Putamen (tissue), 1 donor: ENCODE results near the gene KRTAP10-3.
"Not testable (repeated sequence)": the region's sequence is repeated elsewhere in the genome, so short reads cannot be mapped to it uniquely, and the experiment has no call there.

ENCODE experiments used
- DNase-seq: peaks from one replicate; pipeline ENCODE4 v3.0.0-alpha.2; 2016; ENCODE audit warnings: low spot score

KRTAP10-3 gene

GRCh38 chr21:44571296-44571695 lies 12.7 kb upstream of the KRTAP10-3 start:
- DNase-seq: no peak

GRCh38 chr21:44569861-44570517 lies 11.4 kb upstream of the KRTAP10-3 start:
- DNase-seq: no peak

GRCh38 chr21:44568667-44569556 lies 10.3 kb upstream of the KRTAP10-3 start:
- no peak for DNase-seq

GRCh38 chr21:44568261-44568660 lies 9.7 kb upstream of the KRTAP10-3 start:
- DNase-seq: no peak

GRCh38 chr21:44567481-44568171 lies 9.0 kb upstream of the KRTAP10-3 start:
- no peak for DNase-seq

- DNase-seq: no peak
Measured at GRCh38 chr21:44566403-44566802, 7.8 kb upstream of the KRTAP10-3 start.

- DNase-seq: no peak
Measured at GRCh38 chr21:44564886-44565598, 6.4 kb upstream of the KRTAP10-3 start.

- DNase-seq: no peak
Measured at GRCh38 chr21:44564099-44564498, 5.5 kb upstream of the KRTAP10-3 start.

- not testable (repeated sequence) for DNase-seq
Measured at GRCh38 chr21:44558329-44558675, 293 bp downstream of the KRTAP10-3 start.

- no peak for DNase-seq
Measured at GRCh38 chr21:44557491-44558328, 885 bp downstream of the KRTAP10-3 start.

GRCh38 chr21:44556879-44557278 lies 1.7 kb downstream of the KRTAP10-3 start:
- no peak for DNase-seq

- DNase-seq: no peak
Measured at GRCh38 chr21:44555200-44555875, 3.3 kb downstream of the KRTAP10-3 start.

GRCh38 chr21:44552681-44553080 lies 5.9 kb downstream of the KRTAP10-3 start:
- no peak for DNase-seq

GRCh38 chr21:44552136-44552535 lies 6.5 kb downstream of the KRTAP10-3 start:
- DNase-seq: no peak

- no peak for DNase-seq
Measured at GRCh38 chr21:44551340-44551961, 7.1 kb downstream of the KRTAP10-3 start, which contains the start of gene KRTAP10-2. Gene KRTAP10-2 (minus strand): TSS chr21:44551505. CDS start chr21:44551458, 47 bp downstream.

- no peak for DNase-seq
Measured at GRCh38 chr21:44550807-44551206, 7.8 kb downstream of the KRTAP10-3 start.

GRCh38 chr21:44550285-44550684 lies 8.3 kb downstream of the KRTAP10-3 start:
- not testable (repeated sequence) for DNase-seq

GRCh38 chr21:44549525-44550211 lies 8.9 kb downstream of the KRTAP10-3 start:
- no peak for DNase-seq

GRCh38 chr21:44548922-44549321 lies 9.7 kb downstream of the KRTAP10-3 start:
- no peak for DNase-seq
